GM12878 (cell line): ENCODE results near the gene ASZ1. TPM values are rescaled to one million over a fixed set of nuclear protein-coding genes. Genes with fewer than 3 reads are reported as not detected.

Experiments
- ATAC-seq: fragments of 200-7000 bp; cut with Tn5 transposase; 3 replicates; pipeline ENCODE4 v1.9.1; 2020; ENCODE audit warnings: mild to moderate bottlenecking, moderate library complexity
- BruUV-seq: library from RNA; stranded (reverse); fragments of 400-500 nt; replicated peaks from 2 replicates; lab custom pipeline; 2021; lab: Mats Ljungman, UMichigan
- CTCF ChIA-PET: fragments of 300-600 bp; sonication (Branson Sonifier 250); formaldehyde crosslinking; extraction: SDS; loops from one replicate; lab custom pipeline; 2021; ENCODE audit warnings: inconsistent platforms; lab: Yijun Ruan, JAX
- POLR2A ChIA-PET: fragments of 350-600 bp; formaldehyde crosslinking; extraction: SDS; loops from one replicate; lab custom pipeline; 2021; ENCODE audit warnings: inconsistent platforms; lab: Charles Lee
- RAD21 ChIA-PET: fragments of 300-600 bp; sonication (Branson Sonifier 250); formaldehyde crosslinking; loops from one replicate; lab custom pipeline; 2023; ENCODE audit warnings: antibody characterized with exemption; ENCODE audit not compliant: unreplicated experiment; lab: Charles Lee
- SMC1A ChIA-PET: fragments of 300-600 bp; sonication (Branson Sonifier 250); formaldehyde crosslinking; loops from one replicate; lab custom pipeline; 2023; ENCODE audit not compliant: unreplicated experiment, uncharacterized antibody; lab: Charles Lee
- DNase-seq: peaks from one replicate; pipeline ENCODE4 v3.0.0-alpha.2; 2011; ENCODE audit warnings: low read depth, low spot score
- FAIRE-seq: peaks from 3 replicates; lab custom pipeline; 2011; peaks lifted over from hg19 to GRCh38; lab: Jason Lieb, UNC
- H2AFZ ChIP-seq: 2 replicates; pipeline ENCODE4 v1.6.0; 2011; ENCODE audit warnings: low read depth, low read length, control low read depth; ENCODE audit not compliant: control insufficient read depth
- H3K27ac ChIP-seq: 2 replicates; pipeline ENCODE4 v1.5.1; 2011; ENCODE audit warnings: control low read depth; ENCODE audit not compliant: control insufficient read depth, insufficient read depth
- H3K27me3 ChIP-seq, 2 experiments: replicated peaks in 1 of 2; 2 replicates each; pipeline versions ENCODE4 v1.6.0 to v1.6.1; 2011; ENCODE audit warnings: low read length in 1 of 2; ENCODE audit not compliant: control insufficient read depth in 2 of 2, insufficient read depth in 2 of 2
- H3K36me3 ChIP-seq, 2 experiments: 2 replicates each; pipeline ENCODE4 v1.5.1; 2011; ENCODE audit warnings: low read length in 1 of 2; ENCODE audit not compliant: control insufficient read depth in 2 of 2, insufficient read depth in 2 of 2
- H3K4me1 ChIP-seq: 2 replicates; pipeline ENCODE4 v1.6.1; 2011; ENCODE audit warnings: mild to moderate bottlenecking, low read length, moderate library complexity, mixed read lengths; ENCODE audit not compliant: control insufficient read depth, insufficient read depth
- H3K4me2 ChIP-seq: 2 replicates; pipeline ENCODE4 v1.6.0; 2011; ENCODE audit warnings: control low read depth; ENCODE audit not compliant: control insufficient read depth, insufficient read depth
- H3K4me3 ChIP-seq: fragments of 200-600 bp; sonication (generic); 2 replicates; pipeline ENCODE4 v1.5.1; 2016
- H3K79me2 ChIP-seq: 2 replicates; pipeline ENCODE4 v1.6.0; 2011; ENCODE audit warnings: low read length; ENCODE audit not compliant: control insufficient read depth, insufficient read depth
- H3K9ac ChIP-seq: 2 replicates; pipeline ENCODE4 v1.8.0; 2011; ENCODE audit warnings: low read length, control low read depth, mixed read lengths; ENCODE audit not compliant: control insufficient read depth, insufficient read depth
- H3K9me3 ChIP-seq: replicated peaks from 3 replicates; pipeline ENCODE4 v1.5.1; 2011; ENCODE audit warnings: mild to moderate bottlenecking, low read length; ENCODE audit not compliant: control insufficient read depth, insufficient read depth
- H4K20me1 ChIP-seq: 2 replicates; pipeline ENCODE4 v1.6.0; 2011; ENCODE audit not compliant: control insufficient read depth, insufficient read depth
- HDAC6 ChIP-seq: fragments of 200-600 bp; sonication (generic); IDR thresholded peaks from one replicate; pipeline ENCODE4 v1.8.0; 2017; ENCODE audit warnings: antibody characterized with exemption; ENCODE audit not compliant: unreplicated experiment
- IKZF1 ChIP-seq: fragments of 450-650 bp; conservative IDR thresholded peaks from 2 replicates; pipeline ENCODE4 v1.6.1; 2017; ENCODE audit warnings: antibody characterized with exemption, mild to moderate bottlenecking
- LARP7 ChIP-seq: fragments of 450-650 bp; IDR thresholded peaks from 2 replicates; pipeline ENCODE4 v1.6.1; 2017; ENCODE audit warnings: mild to moderate bottlenecking
- NR2F1 ChIP-seq: fragments of 450-650 bp; conservative IDR thresholded peaks from 2 replicates; pipeline ENCODE4 v1.6.1; 2017; ENCODE audit warnings: mild to moderate bottlenecking
- PRDM15 ChIP-seq: fragments of 450-650 bp; formaldehyde crosslinking; IDR thresholded peaks from 2 replicates; pipeline ENCODE4 v1.4.0; 2020; ENCODE audit warnings: mild to moderate bottlenecking, moderate library complexity
- ZNF687 ChIP-seq: fragments of 450-650 bp; IDR thresholded peaks from 2 replicates; pipeline ENCODE4 v1.6.1; 2017; ENCODE audit warnings: mild to moderate bottlenecking, moderate library complexity
- whole genome bisulfite sequencing: methylation state at CpG from one replicate; pipeline ENCODE4 v1.1.6; 2016; ENCODE audit warnings: low lambda C conversion rate; ENCODE audit not compliant: insufficient replicate concordance, insufficient coverage; ENCODE audit errors: missing lambda C conversion rate; 5-methylcytosine and 5-hydroxymethylcytosine counted together
- in situ Hi-C: fragments of 300-500 bp; cut with MboI; formaldehyde crosslinking; loops from 9 replicates; pipeline ENCODE4 v1.14.3; 2018; ENCODE audit warnings: mixed read lengths
- intact Hi-C: fragments of 100-400 bp; cut with micrococcal nuclease; formaldehyde crosslinking; loops from one replicate; pipeline ENCODE4 v1.14.2; 2022; ENCODE audit not compliant: unreplicated experiment
- polyA plus RNA-seq, 11 experiments: library from polyadenylated mRNA; depleted of rRNA in 4 of 11; unstranded in 6 of 11; stranded (reverse) in 5 of 11; fragments of >200 nt; fragmentation: Nextera tagmentation in 4 of 11; fragmentation: Illumina TruSeq in 1 of 11; extraction: Ambion mirVana in 4 of 11; extraction: Trizol in 1 of 11; gene quantifications; 1 replicate in 1 of 11; 2 replicates in 10 of 11; pipeline versions ENCODE4 v1.2.1 to v1.2.3, GENCODE V29; 2011 to 2016; ENCODE audit warnings: inconsistent platforms in 2 of 11, missing spikeins in 2 of 11, low read depth in 1 of 11
- total RNA-seq, 4 experiments: library from RNA; depleted of rRNA in 3 of 4; stranded (reverse); fragments of >200 nt in 3 of 4; fragmentation: Illumina TruSeq in 1 of 4; extraction: Trizol in 1 of 4; gene quantifications; 2 replicates each; pipeline versions ENCODE4 v1.2.1 to v1.2.3, GENCODE V29; 2013 to 2021

ASZ1 gene
- total and polyA plus RNA-seq, 10 of the 15 experiments (the other 5 are each of a cell fraction or from before 2014, with no cell fraction given) = 0.04 to 0.09 (median 0.06) TPM; not detected in 5

- ChIA-PET SMC1A (interaction anchor here (0.7 to 5.5 kb wide), 8 partner anchors 8 to 110 kb away, joined by 3 to 41 read pairs (median 8); no protein-coding TSS in a partner anchor), CTCF (interaction anchor here (1.0 to 2.0 kb wide), 5 partner anchors 10 to 58 kb away, joined by 3 to 7 read pairs (median 4); no protein-coding TSS in a partner anchor), POLR2A (interaction anchor here (1.1 to 1.2 kb wide), 2 partner anchors 39 to 92 kb away, joined by 3 to 5 read pairs; no protein-coding TSS in a partner anchor), RAD21 (interaction anchor here (0.7 to 3.4 kb wide), 8 partner anchors 10 to 85 kb away, joined by 3 to 26 read pairs (median 3); no protein-coding TSS in a partner anchor)
- peak within 1 kb of the TSS; percentile 46 for H2AFZ ChIP-seq
- H3K4me1 ChIP-seq = no peaks in the 10 kb centered on the region
- in situ Hi-C loops = no loop called here
- TF ChIP-seq HDAC6 (peak; percentile 96), ZNF687 (peak; percentile 28; the same call in 1 of the 2 replicates), LARP7 (peak; percentile 33; the same call in 1 of the 2 replicates), NR2F1 (peak; percentile 67), PRDM15 (CRISPR knock-in tag) (no peak), IKZF1 (peak; percentile 36; the same call in 1 of the 2 replicates)
- 37% methylated on average over 57 of the region's 60 CpGs for WGBS
- H3K27me3 ChIP-seq = peaks cover 10 to 27% of the 10 kb centered on the region in 2 experiments
- no TSS peak for BruUV-seq
- H3K4me3 ChIP-seq = peak within 1 kb of the TSS; percentile 49
- H3K9ac ChIP-seq = no peak within 1 kb of the TSS
- H3K9me3 ChIP-seq = no peaks in the 10 kb centered on the region; the same call in 2 of the 3 replicates
- no peaks in the 10 kb centered on the region for H3K36me3 ChIP-seq
- no peaks in the 10 kb centered on the region for H4K20me1 ChIP-seq
- peak within 1 kb of the TSS; percentile 81 for H3K4me2 ChIP-seq
- intact Hi-C loops = no loop called here
- H3K79me2 ChIP-seq = no peaks in the 10 kb centered on the region
- ATAC-seq (peak; percentile 61), FAIRE-seq (no peak), DNase-seq (no peak)
- H3K27ac ChIP-seq = no peak within 1 kb of the TSS
Observed at GRCh38 chr7:117322741-117323304, 104.5 kb downstream of the ASZ1 start, which contains the start of gene WNT2. WNT2 (minus strand) TSS chr7:117323058; CDS start chr7:117322989, 69 bp downstream.
